A673 (cell line): ENCODE measurements around the gene SH3RF3. TPM values are rescaled to one million over a fixed set of nuclear protein-coding genes. Genes with fewer than 3 reads are reported as not detected.

Source experiments
- BruUV-seq: library from RNA; stranded (reverse); fragments of 400-500 nt; replicated peaks from 2 replicates; lab custom pipeline; 2021; lab: Mats Ljungman, UMichigan
- CTCF ChIA-PET: fragments of 300-600 bp; sonication (Branson Sonifier 250); formaldehyde crosslinking; loops from one replicate; lab custom pipeline; 2022; ENCODE audit warnings: antibody characterized with exemption; lab: Charles Lee
- POLR2A ChIA-PET: fragments of 300-600 bp; sonication (Branson Sonifier 250); formaldehyde crosslinking; loops from one replicate; lab custom pipeline; 2022; ENCODE audit warnings: antibody characterized with exemption; ENCODE audit not compliant: low non-redundant PET; lab: Charles Lee
- DNase-seq: peaks from one replicate; pipeline ENCODE4 v3.0.0-alpha.2; 2015; ENCODE audit warnings: low spot score
- H3K27ac ChIP-seq: fragments of 200-600 bp; sonication (generic); 2 replicates; pipeline ENCODE4 v1.5.1; 2016; ENCODE audit warnings: mixed run types, low read depth, mild to moderate bottlenecking, mixed read lengths, antibody characterized with exemption, low read length; ENCODE audit not compliant: poor library complexity, severe bottlenecking
- H3K27me3 ChIP-seq: fragments of 200-600 bp; sonication (generic); replicated peaks from 2 replicates; pipeline ENCODE4 v1.6.1; 2017; ENCODE audit warnings: mixed run types, low read depth, mild to moderate bottlenecking, mixed read lengths, antibody characterized with exemption, low read length; ENCODE audit not compliant: insufficient read depth, poor library complexity
- H3K36me3 ChIP-seq: fragments of 200-600 bp; sonication (generic); 2 replicates; pipeline ENCODE4 v1.6.1; 2016; ENCODE audit warnings: mixed run types, mild to moderate bottlenecking, mixed read lengths, antibody characterized with exemption, low read length; ENCODE audit not compliant: insufficient read depth, poor library complexity, severe bottlenecking
- H3K4me1 ChIP-seq: fragments of 200-600 bp; sonication (generic); 2 replicates; pipeline ENCODE4 v1.6.1; 2017; ENCODE audit warnings: mixed run types, mild to moderate bottlenecking, mixed read lengths, antibody characterized with exemption, low read length; ENCODE audit not compliant: insufficient read depth, poor library complexity, severe bottlenecking
- H3K4me3 ChIP-seq: fragments of 200-600 bp; sonication (generic); 2 replicates; pipeline ENCODE4 v1.5.1; 2016; ENCODE audit warnings: low read depth, mixed run types, mild to moderate bottlenecking, mixed read lengths, low read length; ENCODE audit not compliant: poor library complexity, severe bottlenecking
- H3K9me3 ChIP-seq: fragments of 200-600 bp; sonication (generic); 2 replicates; pipeline ENCODE4 v1.6.1; 2016; ENCODE audit warnings: mixed run types, low read depth, mild to moderate bottlenecking, mixed read lengths, antibody characterized with exemption, low read length; ENCODE audit not compliant: poor library complexity, severe bottlenecking
- CTCF ChIP-seq: fragments of 300-800, 200-600 bp; sonication (generic); conservative IDR thresholded peaks from 2 replicates; pipeline ENCODE4 v1.5.1; 2017; ENCODE audit warnings: low read depth, mild to moderate bottlenecking, antibody characterized with exemption, low read length, moderate library complexity, mixed read lengths
- EZH2 ChIP-seq: fragments of 200-600 bp; sonication (generic); IDR thresholded peaks from 2 replicates; pipeline ENCODE4 v1.6.1; 2017; ENCODE audit warnings: borderline replicate concordance, low read depth, mild to moderate bottlenecking, mixed read lengths, antibody characterized with exemption, low read length; ENCODE audit not compliant: poor library complexity, severe bottlenecking
- intact Hi-C: fragments of 100-400 bp; cut with micrococcal nuclease; formaldehyde crosslinking; loops from one replicate; pipeline ENCODE4 v1.10.0; 2022; ENCODE audit not compliant: unreplicated experiment
- total RNA-seq: library from RNA; stranded (reverse); gene quantifications from 2 replicates; pipeline ENCODE4 v1.2.3, GENCODE V29; 2021

The SH3RF3 gene
- total RNA-seq, 1 experiment from 2014 or later, result 0.15 TPM

DNA sequence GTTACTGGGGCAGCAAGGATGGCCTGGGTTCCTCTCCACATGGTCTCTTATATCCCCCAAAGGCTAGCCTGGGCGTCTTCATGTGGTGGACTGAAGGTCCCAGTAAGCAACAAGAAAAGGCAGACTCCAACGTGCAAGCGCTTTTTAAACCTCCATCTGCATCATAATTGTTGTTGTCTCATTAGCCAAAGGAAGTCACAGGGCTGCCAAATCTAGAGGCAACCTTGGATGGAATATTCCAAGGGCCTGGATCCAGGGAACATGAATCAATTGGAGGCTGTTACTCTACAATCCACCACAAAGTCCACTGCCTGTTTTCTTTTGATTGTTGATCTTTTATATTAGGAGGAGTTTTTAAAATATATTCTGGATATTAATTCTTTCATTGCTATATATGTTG is 118.8 kb downstream of the SH3RF3 start:
- no peak overlapping the region for H3K4me3 ChIP-seq
- no peaks in the 10 kb centered on the region for H3K36me3 ChIP-seq
- no peak overlapping the region for H3K27ac ChIP-seq
- no peak for DNase-seq
- no peaks in the 10 kb centered on the region for H3K27me3 ChIP-seq
- no peaks in the 10 kb centered on the region for H3K4me1 ChIP-seq
- TF ChIP-seq EZH2 (no peak), CTCF (no peak)
- BruUV-seq, result no TSS peak
- POLR2A ChIA-PET, result no interaction called here
- intact Hi-C loops, result no loop called here
- CTCF ChIA-PET, result no interaction called here
- no peaks in the 10 kb centered on the region for H3K9me3 ChIP-seq

- ChIA-PET POLR2A (no interaction called here), CTCF (no interaction called here)
- no TSS peak for BruUV-seq
- Histone ChIP-seq H3K27me3 (no peaks in the 10 kb centered on the region), H3K4me1 (no peaks in the 10 kb centered on the region), H3K9me3 (no peaks in the 10 kb centered on the region), H3K27ac (no peak overlapping the region), H3K36me3 (no peaks in the 10 kb centered on the region), H3K4me3 (no peak overlapping the region)
- intact Hi-C loops, result no loop called here
- TF ChIP-seq EZH2 (no peak), CTCF (no peak)
- DNase-seq, result no peak
Observed at GRCh38 chr2:109248590-109248989, 119.6 kb downstream of the SH3RF3 start.

- DNase-seq, result no peak
- no peaks in the 10 kb centered on the region for H3K4me1 ChIP-seq
- intact Hi-C loops, result no loop called here
- H3K27me3 ChIP-seq, result peaks cover 2% of the 10 kb centered on the region
- no peak overlapping the region for H3K4me3 ChIP-seq
- H3K9me3 ChIP-seq, result no peaks in the 10 kb centered on the region
- POLR2A ChIA-PET, result no interaction called here
- CTCF ChIA-PET, result no interaction called here
- TF ChIP-seq EZH2 (no peak), CTCF (no peak)
- BruUV-seq, result no TSS peak
- no peaks in the 10 kb centered on the region for H3K36me3 ChIP-seq
- H3K27ac ChIP-seq, result no peak overlapping the region
Observed at GRCh38 chr2:109253217-109253616, 124.2 kb downstream of the SH3RF3 start.
